GM18526 (cell line): ENCODE results near the gene NR3C1.

Source experiments
- POLR2A ChIP-seq: IDR thresholded peaks from 3 replicates; pipeline ENCODE4 v1.6.1; 2011; ENCODE audit not compliant: insufficient read length; ENCODE audit errors: extremely low read depth

Gene NR3C1

DNA sequence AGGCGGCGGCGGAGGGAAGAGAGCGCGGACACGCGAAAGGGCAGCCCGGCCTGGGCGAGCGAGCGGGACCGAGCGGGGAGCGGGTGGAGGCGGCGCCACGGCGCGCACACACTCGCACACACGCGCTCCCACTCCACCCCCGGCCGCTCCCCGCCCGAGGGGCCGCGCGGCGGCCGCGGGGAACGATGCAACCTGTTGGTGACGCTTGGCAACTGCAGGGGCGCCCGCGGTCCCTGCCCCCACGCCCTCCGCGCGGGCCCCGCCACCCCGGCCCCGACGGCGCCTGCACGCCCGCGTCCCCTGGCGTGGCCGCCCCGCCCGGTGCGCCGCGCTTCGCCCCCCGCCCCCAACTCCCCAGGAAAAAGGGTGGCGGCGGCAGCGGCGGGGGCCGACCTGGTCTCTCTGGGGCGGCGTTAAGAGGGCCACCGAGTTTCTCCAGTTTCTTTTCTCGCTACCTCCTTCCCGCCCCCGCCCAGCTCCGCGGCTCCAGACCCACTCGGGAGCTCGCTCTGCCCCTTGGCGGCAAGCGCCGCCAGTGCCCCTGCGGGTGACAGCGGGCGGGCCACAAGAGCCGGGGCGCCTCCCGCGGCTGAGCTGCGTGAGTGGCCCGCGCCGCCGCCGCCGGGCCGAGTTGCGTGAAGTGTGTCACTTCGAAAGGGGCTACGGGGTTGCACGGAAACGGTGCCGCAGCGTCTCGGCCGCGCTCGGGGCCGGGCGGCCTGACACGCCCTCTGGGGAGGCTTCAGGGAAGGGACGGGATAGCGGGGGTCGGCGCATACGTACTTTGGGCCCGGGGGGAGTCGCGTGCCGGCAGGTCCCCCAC lies at the start of gene NR3C1:
Gene NR3C1 (minus strand): TSS at position 94 of the 823 bp plus-strand sequence. CDS start 2,847 bp downstream, outside the sequence.
- TF ChIP-seq POLR2A = no peak

DNA sequence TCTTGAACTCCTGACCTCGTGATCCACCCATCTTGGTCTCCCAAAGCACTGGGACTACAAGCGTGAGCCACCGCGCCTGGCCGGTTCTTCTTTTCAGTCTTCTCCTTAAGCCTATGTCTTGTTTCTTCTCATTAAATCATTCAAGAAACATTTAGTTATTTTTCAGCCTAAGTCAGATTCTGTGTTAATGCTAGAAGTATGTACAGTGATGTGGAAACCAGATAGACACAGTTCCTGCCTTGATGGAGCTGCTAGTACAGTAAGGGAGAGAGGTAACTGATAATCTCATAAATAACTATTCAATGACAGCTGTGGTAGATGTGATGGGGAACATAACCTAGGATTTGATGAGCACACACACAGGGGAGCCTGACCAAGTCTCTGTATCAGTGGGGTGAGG lies 46.3 kb upstream of the NR3C1 start:
- no peak for TF ChIP-seq POLR2A

DNA sequence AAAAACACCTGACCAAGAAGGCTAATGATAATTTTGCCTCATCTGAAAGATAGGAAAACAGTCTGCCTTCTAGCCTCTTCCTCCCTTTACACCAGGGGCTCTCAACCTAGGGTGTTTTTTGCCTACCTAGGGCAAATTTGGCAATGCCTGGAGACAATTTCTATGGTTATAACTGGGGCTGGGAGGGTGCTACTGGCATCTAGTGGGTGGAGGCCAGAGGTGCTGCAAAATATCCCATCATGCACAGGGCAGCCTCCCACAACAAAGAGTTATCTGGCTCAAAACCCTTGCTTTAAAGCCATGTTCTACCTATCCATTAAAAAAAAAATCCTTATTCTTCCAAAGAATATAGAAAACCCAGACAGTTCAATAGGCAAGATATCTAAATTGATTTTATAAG lies 45.0 kb upstream of the NR3C1 start:
- no peak for TF ChIP-seq POLR2A

DNA sequence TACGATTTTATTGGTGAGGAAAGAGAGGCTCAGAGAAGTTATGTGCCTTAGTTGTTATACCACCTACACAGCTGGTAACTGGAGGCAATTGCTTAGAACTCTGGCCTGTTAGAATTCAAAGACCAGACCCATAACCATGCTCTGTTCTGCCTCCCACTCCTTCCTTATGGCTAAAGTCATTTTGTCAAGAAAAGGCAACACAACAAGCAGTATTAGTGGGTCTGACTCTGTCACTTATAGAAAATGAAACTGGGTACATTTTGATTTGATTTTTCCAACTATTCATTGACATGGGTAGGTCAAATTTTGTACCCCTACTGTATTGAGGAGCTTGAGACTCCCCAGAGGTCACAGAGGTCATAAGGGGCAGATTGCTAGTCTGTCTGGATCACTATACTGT lies 44.5 kb upstream of the NR3C1 start:
- TF ChIP-seq POLR2A = no peak

DNA sequence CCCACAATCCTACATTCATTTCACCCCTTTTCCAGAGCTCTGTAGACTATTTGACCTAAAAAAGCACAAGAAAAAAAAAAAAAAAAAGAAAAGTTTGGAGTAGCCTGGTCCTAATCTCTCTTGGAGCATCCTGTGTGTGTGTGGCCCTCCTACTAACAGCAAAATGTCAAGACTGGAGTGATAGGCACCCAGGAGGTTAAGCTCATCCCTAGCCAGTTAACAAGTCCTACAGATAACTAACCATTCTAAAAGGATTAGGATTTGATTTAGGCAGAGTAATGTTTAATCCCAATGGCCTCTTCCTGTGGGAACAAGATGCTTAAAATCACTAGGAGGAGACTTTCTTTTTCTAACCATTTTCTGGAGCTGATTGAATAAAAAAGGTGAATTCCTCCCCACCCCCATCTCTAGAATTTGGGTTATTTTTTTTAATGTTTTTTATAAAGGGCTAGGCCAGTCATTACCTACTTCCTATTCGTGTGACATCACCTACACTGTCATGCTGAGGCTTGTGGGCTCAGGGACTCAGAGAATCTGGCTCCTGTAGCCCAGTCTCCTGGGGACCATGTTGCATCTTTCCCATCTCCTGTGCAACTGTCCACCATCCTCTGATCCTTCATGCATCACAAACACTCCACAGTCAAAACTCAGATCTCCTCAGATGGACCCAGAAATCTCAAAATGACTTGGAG lies 43.2 kb upstream of the NR3C1 start:
- TF ChIP-seq POLR2A = no peak

DNA sequence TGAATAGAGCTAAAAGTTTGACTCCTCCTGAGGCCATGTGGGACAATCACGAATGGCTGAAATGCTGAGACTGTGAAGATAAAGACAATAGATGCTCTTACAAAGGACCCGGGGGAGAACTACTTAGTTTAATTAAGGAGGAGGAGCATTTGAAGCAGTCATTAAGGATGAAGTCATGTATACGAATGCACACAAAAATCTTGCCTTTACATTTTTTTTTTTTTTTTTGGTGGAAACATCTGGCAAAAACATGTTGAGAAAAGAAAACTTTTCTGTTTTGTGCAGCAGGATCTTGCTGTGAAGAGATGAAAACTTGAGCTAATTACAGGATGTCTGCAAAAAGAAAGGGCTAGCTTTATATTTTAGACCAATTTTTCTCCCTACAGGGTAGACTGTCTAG lies 42.3 kb upstream of the NR3C1 start:
- no peak for TF ChIP-seq POLR2A

DNA sequence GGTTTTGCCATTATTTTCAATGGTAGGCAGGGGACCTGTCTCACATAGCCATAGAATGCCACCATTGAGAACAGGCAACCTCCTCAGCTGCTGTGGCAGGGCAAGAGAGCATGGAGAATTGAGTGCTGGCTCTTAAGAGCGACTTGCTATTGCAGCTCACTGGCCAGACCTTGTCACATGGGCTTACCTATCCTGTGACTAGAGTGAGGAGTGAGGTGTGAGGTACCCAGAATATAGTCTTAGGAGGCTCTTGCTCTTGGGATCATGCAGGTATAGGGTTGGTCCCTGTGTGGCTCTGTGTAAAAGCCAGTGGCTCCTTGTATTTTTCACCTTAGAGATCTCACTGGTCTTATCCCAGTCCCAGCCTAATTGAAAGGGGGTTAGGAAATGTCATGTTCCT lies 39.8 kb upstream of the NR3C1 start:
- TF ChIP-seq POLR2A = no peak

DNA sequence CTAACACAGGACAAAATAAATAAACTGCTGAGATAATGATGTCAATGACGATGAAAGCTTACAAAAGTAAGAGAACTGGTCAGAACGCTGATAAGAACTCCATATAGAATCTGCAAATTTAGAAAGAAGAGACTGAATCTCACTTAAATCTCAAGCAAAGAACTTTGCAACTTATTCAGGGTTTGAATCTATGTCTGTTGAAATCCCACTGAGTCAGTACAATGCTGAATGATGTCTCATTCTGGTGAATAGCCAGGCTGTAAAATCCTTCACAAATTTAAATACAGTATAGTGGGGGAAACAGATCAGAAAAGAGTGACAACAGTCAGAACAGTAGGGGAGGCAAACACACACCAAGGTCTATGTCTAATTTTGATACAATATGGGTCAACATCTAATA lies 38.9 kb upstream of the NR3C1 start:
- TF ChIP-seq POLR2A = no peak

DNA sequence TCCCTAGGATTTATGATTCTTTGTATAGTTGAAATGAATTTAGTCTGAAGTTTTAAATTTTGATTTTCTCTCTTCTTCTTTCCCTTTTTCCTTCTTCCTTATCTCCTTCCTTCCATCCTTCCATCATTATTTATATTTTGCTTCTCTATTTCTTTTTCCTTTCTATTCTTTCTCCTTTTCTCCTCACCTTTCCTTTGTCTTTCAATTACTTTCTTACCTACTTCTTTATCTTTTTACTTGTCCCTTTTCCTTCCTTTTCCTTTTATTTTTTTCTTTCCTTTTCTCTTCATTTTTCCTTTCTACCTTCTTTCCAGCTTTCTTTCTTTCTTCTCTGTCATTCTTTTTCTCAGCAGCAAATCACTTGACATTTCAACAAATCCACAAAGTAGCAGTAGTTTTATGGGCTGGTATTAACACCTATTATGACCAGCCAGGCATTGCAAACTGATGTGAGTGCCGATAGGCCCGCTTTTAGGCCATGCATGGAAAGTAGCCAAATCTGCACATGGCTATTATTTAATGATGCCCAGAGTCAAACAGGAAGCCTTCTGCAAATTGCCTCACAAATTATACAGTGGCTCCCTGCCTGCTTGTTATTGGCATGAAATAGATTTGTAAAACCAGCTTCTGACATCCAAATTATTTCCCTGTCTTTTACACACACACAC lies 37.1 kb upstream of the NR3C1 start:
- TF ChIP-seq POLR2A = no peak

DNA sequence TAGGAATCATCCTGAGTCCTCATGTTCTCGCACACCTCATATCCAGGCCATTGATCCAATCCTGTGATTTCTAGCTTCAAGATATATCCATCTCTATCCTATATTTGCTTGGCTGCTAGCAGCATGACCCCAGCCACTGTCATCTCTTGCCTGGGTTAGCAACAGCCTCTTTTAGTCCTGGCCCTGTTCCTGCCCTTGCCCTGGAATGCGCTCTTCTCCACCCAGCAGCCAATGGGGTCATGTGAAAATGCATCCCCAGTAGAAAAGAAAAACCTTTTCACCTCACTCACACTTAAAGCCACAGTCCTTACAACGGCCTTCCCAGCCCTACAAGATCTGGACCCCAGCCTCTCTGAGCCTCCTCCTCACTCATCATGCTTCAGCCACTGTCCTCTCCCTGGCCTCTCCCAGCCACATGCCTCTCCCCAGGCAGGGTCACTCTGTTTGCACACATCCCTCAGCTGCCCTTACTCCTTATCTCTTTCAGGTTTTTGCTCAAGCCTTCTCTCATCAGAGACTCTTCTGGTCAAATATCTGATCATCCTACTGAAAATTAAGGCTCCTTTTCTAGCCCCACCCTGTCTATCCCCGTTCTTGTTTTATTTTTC lies 34.3 kb upstream of the NR3C1 start:
- no peak for TF ChIP-seq POLR2A

DNA sequence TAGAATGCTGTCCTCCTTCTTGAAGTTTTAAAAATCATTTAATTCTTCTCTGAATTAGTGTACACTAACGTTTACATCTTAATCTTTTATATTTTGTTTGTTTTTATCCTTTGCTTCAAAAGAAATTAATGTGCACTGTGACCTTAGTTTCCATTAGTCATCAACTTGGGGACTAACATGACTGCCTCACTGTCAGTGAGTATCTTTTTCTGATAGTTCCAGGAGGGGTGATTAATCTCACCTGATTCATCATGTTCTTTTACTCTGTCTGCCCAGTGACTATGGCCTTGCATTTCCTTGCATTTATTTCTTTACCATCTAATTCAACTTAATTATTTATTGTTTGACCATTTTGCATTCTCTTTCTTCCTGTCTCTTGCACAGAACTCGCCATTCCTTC lies 33.4 kb upstream of the NR3C1 start:
- TF ChIP-seq POLR2A = no peak

DNA sequence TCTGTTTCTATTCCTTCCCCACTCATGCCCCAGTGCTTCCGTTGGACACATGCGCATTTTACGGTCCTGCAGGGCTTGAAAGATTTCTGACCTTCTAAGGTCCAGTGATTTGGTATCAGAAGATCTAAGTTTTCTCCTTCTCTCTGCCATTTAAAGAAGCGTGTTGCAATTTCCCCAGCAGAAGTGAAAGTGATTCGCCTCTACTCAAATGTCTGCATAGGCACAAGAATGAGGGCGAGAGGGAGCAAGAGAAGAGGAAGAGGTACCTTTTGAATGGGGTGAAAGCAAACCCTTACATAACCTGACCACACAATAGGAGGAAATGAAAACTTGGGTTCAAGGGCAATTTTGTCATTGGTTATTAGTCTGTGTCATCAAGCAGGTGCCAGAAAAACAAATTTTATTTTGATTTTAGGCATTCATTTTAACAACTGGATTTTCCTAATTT lies 31.7 kb upstream of the NR3C1 start:
- TF ChIP-seq POLR2A = no peak

DNA sequence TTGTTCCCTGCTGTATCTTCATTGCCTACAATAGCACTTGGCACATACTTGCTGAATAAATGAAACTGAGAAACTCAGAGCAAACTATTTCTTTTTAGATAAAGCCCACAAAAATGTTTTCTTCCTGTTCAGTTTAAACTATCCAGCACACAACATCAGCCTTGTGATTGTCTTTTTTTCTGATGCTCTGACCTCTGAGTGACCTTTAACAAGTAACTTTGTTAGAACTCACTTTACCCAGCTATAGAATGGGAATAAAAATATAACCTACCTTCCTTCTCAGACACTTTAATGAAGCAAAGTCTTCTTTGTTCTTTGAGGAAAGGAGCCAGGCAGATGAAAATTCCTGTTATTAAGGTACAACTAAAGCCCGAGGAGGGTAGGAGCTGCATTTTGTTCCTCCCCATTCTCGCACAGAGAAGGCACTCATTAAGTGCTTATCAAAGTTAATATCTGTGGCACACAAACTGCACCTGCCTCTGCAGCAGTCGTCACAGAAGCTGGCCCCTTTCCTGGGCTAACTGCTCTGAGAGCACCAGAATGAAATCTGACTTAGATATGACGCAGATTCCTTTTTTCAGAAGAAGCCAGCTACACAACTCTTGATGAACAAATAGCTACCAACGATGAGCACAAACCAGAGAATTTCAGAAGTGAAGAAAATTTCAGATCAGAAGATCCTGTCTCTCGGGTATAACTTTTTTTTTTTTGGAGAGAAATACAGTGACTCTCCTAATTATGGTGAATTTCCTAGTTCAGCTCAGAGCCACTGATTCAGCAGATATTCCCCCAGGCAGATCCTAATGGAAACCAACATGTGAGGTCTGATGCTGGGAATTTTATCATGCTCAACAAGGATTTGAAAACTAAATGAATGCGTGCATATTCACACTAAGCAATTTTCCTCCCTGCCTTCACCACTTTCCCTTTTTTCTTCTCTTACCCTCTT lies 31.0 kb upstream of the NR3C1 start:
- no peak for TF ChIP-seq POLR2A

DNA sequence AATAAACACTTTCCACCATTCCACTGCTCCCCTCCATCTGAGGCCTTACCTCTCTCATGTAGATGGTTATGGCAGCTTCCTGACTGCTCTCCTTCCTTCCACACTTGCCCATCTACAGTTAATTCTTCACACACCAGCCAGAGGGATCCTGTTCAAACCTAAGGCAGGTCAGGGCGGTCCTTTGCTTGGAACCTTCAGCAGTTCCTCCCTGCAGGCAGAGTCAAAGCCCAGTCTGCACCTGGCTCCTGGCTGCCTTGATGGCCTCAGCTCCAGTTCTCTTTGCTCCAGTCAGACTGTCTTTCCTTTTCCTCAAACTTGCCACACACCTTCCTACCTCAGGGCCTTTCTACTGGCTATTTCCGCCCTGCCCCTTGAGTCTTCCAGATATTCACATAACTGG lies 30.2 kb upstream of the NR3C1 start:
- TF ChIP-seq POLR2A = no peak
